Effector memory CD8-positive, alpha-beta T cell (primary cell): ENCODE measurements around the gene NTMT2.
A peak's percentile ranks its signal among the peaks of the same experiment; 100 is the strongest.

ENCODE experiments used
- ATAC-seq: fragments of 150-1000 bp; cut with Tn5 transposase; replicated peaks from 2 replicates; pipeline ENCODE4 v1.10.0; 2021; ENCODE audit warnings: mild to moderate bottlenecking, moderate library complexity
- DNase-seq, 3 experiments: peaks; one replicate each; pipeline ENCODE4 v3.0.0; 2021
- H3K27ac Mint-ChIP-seq, 2 donors: one replicate each; pipeline ENCODE4 v1.8.0; 2022; ENCODE audit warnings: mild to moderate bottlenecking in 2 of 2, mixed read lengths in 2 of 2, moderate library complexity in 2 of 2
- H3K27me3 Mint-ChIP-seq, 2 donors: one replicate each; pipeline ENCODE4 v1.8.0; 2022; ENCODE audit warnings: mixed read lengths in 2 of 2
- H3K36me3 Mint-ChIP-seq: one replicate; pipeline ENCODE4 v1.8.0; 2022; ENCODE audit warnings: mild to moderate bottlenecking, moderate library complexity, mixed read lengths; ENCODE audit not compliant: insufficient read depth
- H3K4me1 Mint-ChIP-seq, 2 donors: one replicate each; pipeline ENCODE4 v1.8.0; 2022; ENCODE audit warnings: low read depth in 2 of 2, mixed read lengths in 2 of 2
- H3K4me3 Mint-ChIP-seq, 2 donors: one replicate each; pipeline ENCODE4 v1.8.0; 2022; ENCODE audit warnings: mild to moderate bottlenecking in 2 of 2, mixed read lengths in 2 of 2, moderate library complexity in 2 of 2
- H3K9me3 Mint-ChIP-seq, 2 donors: one replicate each; pipeline ENCODE4 v1.8.0; 2022; ENCODE audit warnings: mixed read lengths in 2 of 2

Gene NTMT2

DNA sequence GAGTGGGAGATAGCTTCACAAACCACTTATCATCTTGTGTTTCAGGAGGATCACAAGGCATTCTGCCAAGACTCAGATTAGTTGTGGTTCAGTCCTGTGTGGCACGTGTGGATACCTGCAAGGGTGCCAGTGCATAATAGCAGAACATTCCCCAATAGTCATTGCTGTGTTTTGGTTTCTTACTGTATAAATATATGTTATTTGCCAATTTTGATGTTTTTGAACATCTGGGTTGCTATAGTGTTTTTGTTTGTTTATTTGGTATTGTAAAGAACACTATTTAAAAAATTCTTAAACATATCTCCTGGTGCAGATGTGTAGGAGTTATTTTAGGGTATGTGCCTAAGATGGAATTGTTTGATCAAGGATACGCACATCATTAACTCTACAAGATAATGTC is 5.4 kb upstream of the NTMT2 start:
- peaks cover 35 to 41% of the 10 kb centered on the region in 2 donors for H3K27me3 Mint-ChIP-seq
- ATAC-seq (no peak), DNase-seq (no peak)
- no peak overlapping the region for H3K27ac Mint-ChIP-seq
- H3K36me3 Mint-ChIP-seq = no peaks in the 10 kb centered on the region
- H3K4me3 Mint-ChIP-seq = no peak overlapping the region
- no peaks in the 10 kb centered on the region for H3K4me1 Mint-ChIP-seq
- H3K9me3 Mint-ChIP-seq = peaks cover 9 to 14% of the 10 kb centered on the region in 2 donors

DNA sequence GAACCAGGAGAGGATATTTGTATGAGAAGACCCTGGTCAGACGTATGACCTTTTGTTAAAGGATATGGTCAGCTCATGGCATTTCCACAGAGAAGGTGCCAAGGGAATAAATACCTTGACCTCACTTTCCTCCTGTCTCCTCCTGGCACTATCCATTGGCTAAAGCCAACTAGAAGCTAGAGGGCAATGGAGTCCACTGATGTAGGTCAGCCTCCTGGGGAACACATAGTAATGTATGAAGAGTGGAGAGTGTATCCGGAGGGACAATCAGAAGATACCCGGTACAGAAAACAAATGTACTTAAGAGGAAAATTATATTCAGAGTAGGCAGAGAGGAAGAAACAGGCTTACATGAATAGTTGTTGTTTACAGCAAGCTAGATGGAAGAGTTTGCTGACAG is 698 bp upstream of the NTMT2 start:
- ATAC-seq (no peak), DNase-seq (no peak)
- Mint-ChIP-seq H3K27ac (no peak overlapping the region), H3K4me3 (no peak overlapping the region), H3K36me3 (no peaks in the 10 kb centered on the region), H3K4me1 (no peaks in the 10 kb centered on the region), H3K27me3 (peaks cover 54 to 55% of the 10 kb centered on the region in 2 donors), H3K9me3 (peaks cover 9 to 14% of the 10 kb centered on the region in 2 donors)

DNA sequence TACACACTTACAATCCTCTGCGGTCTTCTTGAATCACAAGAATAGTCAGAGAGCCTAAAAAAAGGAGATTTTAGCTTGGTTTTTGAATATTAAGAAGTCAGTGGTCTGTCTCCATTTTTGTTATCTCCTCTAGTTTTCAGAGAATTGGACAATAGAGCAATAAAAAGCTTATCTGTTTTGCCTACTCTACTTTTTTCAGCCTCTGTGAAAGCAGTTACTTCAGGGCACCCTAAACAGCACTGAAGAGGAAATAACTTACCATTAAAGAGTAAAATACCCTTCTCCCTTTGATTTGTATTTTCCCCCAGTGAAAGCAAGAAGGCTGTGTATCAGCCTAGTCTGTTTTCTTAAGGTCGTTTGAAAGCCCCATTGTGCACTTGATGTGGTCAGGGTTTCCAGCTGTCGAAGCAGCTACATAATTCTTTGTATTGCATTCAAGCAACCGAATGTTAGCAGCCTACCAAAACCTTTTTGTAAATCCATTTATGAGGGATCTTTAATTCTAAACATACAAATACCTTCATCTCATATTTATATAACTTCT is 1.0 kb downstream of the NTMT2 start:
- Mint-ChIP-seq H3K9me3 (peaks cover 9 to 14% of the 10 kb centered on the region in 2 donors), H3K36me3 (no peaks in the 10 kb centered on the region), H3K27me3 (peaks cover 52 to 53% of the 10 kb centered on the region in 2 donors), H3K27ac (no peak overlapping the region), H3K4me3 (no peak overlapping the region), H3K4me1 (no peaks in the 10 kb centered on the region)
- no peak for DNase-seq
- ATAC-seq = no peak

DNA sequence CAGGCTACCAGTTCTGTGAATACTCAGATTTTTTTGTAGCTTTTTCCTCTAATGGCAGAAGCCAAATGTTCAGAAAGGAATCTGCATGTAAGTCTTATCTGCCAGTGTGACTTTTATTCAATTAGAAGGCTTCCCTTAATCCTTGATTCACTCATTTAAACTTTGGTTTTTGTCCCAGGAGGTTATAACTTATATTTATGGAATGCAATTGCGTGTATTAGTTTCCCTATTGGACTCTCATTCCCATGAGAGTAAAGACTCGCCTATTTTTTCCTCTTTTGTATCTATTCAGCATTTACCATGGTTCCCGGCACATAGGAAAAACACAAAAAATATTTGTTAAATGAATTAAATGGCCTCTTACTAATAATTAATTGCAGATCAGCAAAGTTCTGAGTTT is 3.5 kb downstream of the NTMT2 start:
- peaks cover 5 to 9% of the 10 kb centered on the region in 2 donors for H3K9me3 Mint-ChIP-seq
- no peaks in the 10 kb centered on the region for H3K36me3 Mint-ChIP-seq
- DNase-seq = no peak
- H3K27ac Mint-ChIP-seq = no peak overlapping the region
- ATAC-seq = no peak
- no peaks in the 10 kb centered on the region for H3K4me1 Mint-ChIP-seq
- no peak overlapping the region for H3K4me3 Mint-ChIP-seq
- H3K27me3 Mint-ChIP-seq = peaks cover 43 to 48% of the 10 kb centered on the region in 2 donors

DNA sequence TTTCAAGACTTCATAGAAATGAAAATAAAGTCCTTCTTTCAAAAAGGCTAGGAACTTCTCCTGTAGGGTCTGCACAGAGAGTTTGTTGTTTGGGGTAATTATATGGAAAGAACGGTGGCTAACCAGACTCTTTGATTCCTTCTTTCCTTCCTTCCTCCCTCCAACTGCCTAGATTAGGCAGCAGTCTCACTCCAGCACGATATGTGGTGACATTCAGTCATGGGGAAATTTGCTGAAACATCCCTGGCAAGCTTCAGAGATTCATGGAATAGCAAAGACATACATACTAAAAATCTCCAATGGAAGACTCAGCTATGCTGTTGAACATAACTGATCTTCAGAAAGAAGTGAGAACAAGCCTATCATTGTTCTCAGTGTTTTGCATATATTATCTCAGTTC is 4.3 kb downstream of the NTMT2 start:
- DNase-seq = no peak
- Mint-ChIP-seq H3K36me3 (no peaks in the 10 kb centered on the region), H3K9me3 (peaks cover 0 to 2% of the 10 kb centered on the region in 2 donors)

DNA sequence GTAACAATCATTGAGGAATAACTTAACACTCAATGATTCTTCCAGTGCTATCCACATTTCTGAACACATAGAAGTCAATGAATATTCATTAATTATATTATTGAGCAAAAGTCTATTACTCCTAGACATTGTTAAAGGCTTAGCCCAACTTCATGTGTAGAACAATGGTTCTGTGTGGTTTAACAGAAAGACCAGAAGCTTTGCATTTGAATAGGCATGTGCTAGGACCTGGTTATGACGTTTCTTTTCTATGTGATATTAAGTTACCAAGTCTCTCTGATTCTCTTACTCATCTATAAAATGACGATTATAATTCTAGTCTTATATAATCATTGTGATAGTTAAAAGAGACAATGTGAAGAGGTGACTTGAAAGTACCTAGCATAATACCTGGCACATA is 5.2 kb downstream of the NTMT2 start:
- Mint-ChIP-seq H3K9me3 (no peaks in the 10 kb centered on the region), H3K36me3 (no peaks in the 10 kb centered on the region), H3K27ac (no peak overlapping the region), H3K4me1 (no peaks in the 10 kb centered on the region), H3K27me3 (peaks cover 26 to 36% of the 10 kb centered on the region in 2 donors), H3K4me3 (no peak overlapping the region)
- DNase-seq (no peak), ATAC-seq (no peak)

More for the DNA sequence above, 4.3 kb downstream of the NTMT2 start:
- peaks cover 36 to 40% of the 10 kb centered on the region in 2 donors for H3K27me3 Mint-ChIP-seq
- H3K4me3 Mint-ChIP-seq = no peak overlapping the region
- H3K4me1 Mint-ChIP-seq = no peaks in the 10 kb centered on the region
- no peak for ATAC-seq
- H3K27ac Mint-ChIP-seq = no peak overlapping the region

DNA sequence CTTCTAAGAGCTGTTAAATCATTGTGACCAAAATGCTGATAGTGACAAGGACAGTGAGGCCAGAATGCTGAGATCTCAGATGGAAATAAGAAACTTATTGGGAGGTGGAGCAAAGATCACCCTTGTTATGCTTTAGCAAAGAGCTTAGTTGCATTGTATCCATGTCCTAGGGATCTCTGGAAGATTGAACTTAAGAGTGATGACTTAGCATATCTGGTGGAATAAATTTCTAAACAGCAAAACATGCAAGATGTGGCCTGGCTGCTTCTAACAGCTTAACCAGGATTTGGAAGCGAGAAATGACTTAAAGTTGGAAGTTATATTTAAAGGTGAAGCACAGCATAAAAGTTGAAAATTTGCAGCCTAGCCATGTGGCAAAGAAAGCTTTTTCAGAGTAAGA is 7.7 kb downstream of the NTMT2 start:
- DNase-seq (no peak), ATAC-seq (no peak)
- peaks cover 20 to 31% of the 10 kb centered on the region in 2 donors for H3K27me3 Mint-ChIP-seq
- H3K27ac Mint-ChIP-seq = no peak overlapping the region
- no peaks in the 10 kb centered on the region for H3K36me3 Mint-ChIP-seq
- no peak overlapping the region for H3K4me3 Mint-ChIP-seq
- no peaks in the 10 kb centered on the region for H3K9me3 Mint-ChIP-seq
- H3K4me1 Mint-ChIP-seq = no peaks in the 10 kb centered on the region

DNA sequence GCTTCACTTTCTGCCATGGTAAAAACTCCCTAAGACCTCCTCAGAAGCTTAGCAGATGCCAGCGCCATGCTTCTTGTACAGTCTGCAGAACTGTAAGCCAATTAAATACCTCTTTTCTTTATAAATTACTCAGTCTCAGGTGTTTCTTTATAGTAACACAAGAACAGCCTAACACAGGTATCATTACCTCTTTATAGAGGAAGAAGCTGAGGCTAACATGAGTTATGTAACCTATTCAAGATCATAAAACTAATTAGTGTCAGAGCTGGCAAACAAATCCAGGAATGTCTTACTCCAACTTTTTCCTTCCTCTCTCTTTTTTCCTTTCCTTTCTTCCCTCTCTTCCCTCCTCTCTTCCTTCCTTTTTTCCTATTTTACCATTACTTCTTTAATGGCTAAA is 9.3 kb downstream of the NTMT2 start:
- Mint-ChIP-seq H3K36me3 (no peaks in the 10 kb centered on the region), H3K4me3 (no peak overlapping the region), H3K27me3 (peaks cover 13 to 21% of the 10 kb centered on the region in 2 donors), H3K9me3 (no peaks in the 10 kb centered on the region), H3K27ac (no peak overlapping the region), H3K4me1 (no peaks in the 10 kb centered on the region)
- DNase-seq (no peak), ATAC-seq (no peak)

DNA sequence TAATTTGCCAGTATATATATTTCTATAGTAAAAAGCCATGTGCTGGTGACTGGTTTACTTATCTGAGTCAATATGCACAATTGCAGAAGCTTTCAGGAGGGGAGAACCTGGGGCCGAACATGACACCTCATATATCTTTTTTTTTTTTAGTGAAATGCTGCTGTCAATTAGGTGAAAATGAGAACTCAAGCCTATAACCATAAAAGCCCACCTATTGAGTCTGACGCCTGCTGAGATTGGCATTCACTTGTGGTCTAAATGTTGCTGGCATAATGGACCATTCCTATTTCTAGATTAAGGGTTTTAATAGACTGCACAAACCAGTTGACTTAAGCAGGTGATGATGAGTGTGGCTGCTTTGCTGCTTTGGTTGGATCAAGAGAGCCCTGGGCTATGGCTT is 10.8 kb downstream of the NTMT2 start:
- H3K36me3 Mint-ChIP-seq = no peaks in the 10 kb centered on the region
- ATAC-seq (no peak), DNase-seq (no peak)
- H3K9me3 Mint-ChIP-seq = no peaks in the 10 kb centered on the region
- no peak overlapping the region for H3K27ac Mint-ChIP-seq
- H3K4me1 Mint-ChIP-seq = no peaks in the 10 kb centered on the region
- H3K27me3 Mint-ChIP-seq = peaks cover 8 to 17% of the 10 kb centered on the region in 2 donors
- H3K4me3 Mint-ChIP-seq = no peak overlapping the region

DNA sequence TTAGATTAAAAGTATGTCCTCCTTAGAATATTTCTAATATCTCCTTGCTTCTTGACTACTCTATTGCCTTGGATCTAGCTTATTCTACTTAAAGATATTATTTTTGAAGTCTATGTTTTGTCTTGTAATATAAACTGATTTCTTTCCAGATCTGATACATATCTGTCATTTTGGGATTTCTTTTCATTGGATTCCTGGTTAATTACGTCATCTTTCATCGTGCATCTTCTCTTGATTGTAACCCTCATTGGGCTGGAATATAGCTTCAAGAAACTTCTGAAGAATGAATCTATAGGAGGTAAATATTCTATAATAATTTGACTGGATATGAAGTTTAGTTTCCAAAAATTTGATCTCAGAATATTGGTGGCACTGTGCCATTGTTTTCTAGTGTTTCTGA is 12.1 kb downstream of the NTMT2 start:
- peaks cover 8 to 12% of the 10 kb centered on the region in 2 donors for H3K27me3 Mint-ChIP-seq
- H3K36me3 Mint-ChIP-seq = no peaks in the 10 kb centered on the region
- no peak overlapping the region for H3K27ac Mint-ChIP-seq
- H3K4me3 Mint-ChIP-seq = no peak overlapping the region
- ATAC-seq = no peak
- no peak for DNase-seq
- no peaks in the 10 kb centered on the region for H3K4me1 Mint-ChIP-seq
- H3K9me3 Mint-ChIP-seq = no peaks in the 10 kb centered on the region

DNA sequence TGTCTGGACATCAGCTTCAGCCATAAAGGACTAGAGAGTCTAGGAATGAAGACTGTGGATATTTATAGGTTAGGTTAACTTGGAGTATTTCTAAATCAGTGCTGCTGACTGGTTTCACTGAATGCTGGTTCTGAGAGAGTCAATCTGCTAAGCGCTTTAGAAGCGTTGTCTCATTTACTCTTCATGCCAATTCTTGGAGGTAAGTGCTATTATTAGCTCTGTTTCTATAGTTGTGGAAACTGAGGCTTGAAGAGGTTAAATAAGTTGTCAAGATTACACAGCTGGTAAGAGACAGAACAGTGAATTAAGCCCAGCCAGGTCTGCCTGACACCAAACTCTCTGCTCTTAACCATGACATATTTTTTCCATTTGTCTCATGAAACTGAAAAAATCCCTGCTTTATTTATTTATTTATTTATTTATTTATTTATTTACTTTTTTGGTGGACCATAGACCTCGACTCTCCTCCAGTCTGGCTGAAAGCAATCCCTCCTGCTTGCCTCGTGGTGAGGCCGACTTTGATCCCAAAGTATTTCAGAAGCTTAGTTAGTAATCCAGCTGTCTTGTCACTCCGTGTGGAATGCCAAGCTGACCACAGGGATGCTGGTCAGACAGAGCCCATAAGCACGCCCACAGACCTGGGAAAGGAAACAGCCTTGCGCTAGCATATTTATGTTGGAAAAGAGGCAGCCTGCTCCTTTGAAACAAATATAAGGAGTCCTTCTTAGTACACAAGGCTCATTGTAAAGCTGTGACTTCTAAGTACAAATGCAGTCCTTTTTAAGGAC is 16.9 kb downstream of the NTMT2 start:
- Mint-ChIP-seq H3K9me3 (no peaks in the 10 kb centered on the region), H3K4me3 (no peak overlapping the region), H3K36me3 (peaks cover 3% of the 10 kb centered on the region), H3K27ac (no peak overlapping the region), H3K27me3 (peaks cover 6 to 8% of the 10 kb centered on the region in 2 donors), H3K4me1 (peaks cover 4 to 5% of the 10 kb centered on the region in 2 donors)
- ATAC-seq = no peak
- no peak for DNase-seq

DNA sequence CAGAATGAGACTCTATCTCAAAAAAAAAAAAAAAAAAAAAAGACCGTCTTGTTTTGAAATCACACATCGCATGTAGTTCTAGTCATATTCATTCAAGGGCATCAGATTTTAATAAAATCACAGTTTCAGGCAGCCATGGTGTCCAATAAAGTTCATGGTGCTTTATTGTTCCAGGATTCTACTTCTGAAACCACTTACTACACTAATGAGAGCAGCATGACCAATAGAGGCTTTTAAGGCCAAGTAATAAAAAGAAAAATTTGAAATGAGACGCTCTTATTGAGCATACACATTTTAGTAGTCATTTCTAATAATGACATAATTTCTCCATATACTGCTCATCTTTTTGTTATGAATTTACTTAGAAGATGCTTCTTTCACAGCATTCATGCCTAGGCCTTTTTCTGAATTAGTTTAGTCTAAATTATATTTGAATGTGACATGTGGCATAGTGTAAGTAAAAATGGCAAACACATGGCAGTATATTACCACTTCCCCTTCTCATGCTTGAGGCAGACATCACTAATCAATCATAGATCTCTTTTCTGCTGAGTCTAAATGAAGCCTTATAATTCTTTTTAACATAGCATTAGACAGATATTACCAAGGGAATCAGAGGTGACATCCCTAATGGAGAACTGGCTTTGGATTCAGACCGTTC is 18.5 kb downstream of the NTMT2 start:
- Mint-ChIP-seq H3K27me3 (peaks cover 5% of the 10 kb centered on the region in 2 donors), H3K36me3 (peaks cover 3% of the 10 kb centered on the region), H3K9me3 (no peaks in the 10 kb centered on the region), H3K4me3 (peak overlapping the region in 1 of 2 donors; percentile 40), H3K27ac (no peak overlapping the region), H3K4me1 (peaks cover 4 to 10% of the 10 kb centered on the region in 2 donors)
- no peak for DNase-seq
- no peak for ATAC-seq

DNA sequence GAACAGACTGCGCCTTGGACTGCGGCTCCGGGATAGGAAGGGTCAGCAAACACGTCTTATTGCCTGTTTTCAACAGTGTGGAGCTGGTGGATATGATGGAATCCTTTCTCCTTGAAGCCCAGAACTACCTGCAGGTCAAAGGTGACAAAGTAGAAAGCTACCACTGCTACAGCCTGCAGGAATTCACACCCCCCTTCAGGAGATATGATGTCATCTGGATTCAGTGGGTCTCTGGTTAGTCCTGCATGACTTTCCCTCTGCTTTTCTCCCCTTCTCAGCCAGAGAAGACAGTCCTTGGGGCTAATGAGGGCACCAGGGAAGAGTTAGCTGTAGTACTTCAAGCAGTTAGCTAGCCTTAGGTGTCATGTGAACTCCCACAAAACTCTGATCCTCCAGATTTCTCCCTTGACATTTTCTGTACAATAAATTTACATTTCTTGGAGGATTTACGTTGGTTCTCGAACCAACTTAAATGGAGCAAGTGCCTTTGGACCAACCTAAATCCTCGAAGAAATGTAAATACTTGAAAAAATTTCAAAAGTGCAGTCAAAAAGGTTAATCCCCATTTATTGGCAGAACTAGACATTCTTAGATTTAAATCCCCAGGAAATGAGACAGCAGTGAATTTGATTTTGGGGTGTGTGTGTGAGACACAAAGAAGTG is 20.9 kb downstream of the NTMT2 start:
- Mint-ChIP-seq H3K27ac (no peak overlapping the region), H3K36me3 (peaks cover 3% of the 10 kb centered on the region)
- no peak for ATAC-seq

More for the DNA sequence above, 20.9 kb downstream of the NTMT2 start:
- Mint-ChIP-seq H3K9me3 (peaks cover 3 to 6% of the 10 kb centered on the region in 2 donors), H3K27me3 (no peaks in the 10 kb centered on the region), H3K4me3 (no peak overlapping the region), H3K4me1 (peaks cover 4 to 10% of the 10 kb centered on the region in 2 donors)
- DNase-seq = no peak
